ENCODE data around the gene NHEJ1. TPM values are rescaled to one million over a fixed set of nuclear protein-coding genes. Genes with fewer than 3 reads are reported as not detected.
A peak's percentile ranks its signal among the peaks of the same experiment; 100 is the strongest.

Gene NHEJ1
- total and polyA plus RNA-seq, 2 of the 13 experiments (the other 11 are each of a cell fraction or from before 2014, with no cell fraction given): 30.0 to 30.7 TPM

DNA sequence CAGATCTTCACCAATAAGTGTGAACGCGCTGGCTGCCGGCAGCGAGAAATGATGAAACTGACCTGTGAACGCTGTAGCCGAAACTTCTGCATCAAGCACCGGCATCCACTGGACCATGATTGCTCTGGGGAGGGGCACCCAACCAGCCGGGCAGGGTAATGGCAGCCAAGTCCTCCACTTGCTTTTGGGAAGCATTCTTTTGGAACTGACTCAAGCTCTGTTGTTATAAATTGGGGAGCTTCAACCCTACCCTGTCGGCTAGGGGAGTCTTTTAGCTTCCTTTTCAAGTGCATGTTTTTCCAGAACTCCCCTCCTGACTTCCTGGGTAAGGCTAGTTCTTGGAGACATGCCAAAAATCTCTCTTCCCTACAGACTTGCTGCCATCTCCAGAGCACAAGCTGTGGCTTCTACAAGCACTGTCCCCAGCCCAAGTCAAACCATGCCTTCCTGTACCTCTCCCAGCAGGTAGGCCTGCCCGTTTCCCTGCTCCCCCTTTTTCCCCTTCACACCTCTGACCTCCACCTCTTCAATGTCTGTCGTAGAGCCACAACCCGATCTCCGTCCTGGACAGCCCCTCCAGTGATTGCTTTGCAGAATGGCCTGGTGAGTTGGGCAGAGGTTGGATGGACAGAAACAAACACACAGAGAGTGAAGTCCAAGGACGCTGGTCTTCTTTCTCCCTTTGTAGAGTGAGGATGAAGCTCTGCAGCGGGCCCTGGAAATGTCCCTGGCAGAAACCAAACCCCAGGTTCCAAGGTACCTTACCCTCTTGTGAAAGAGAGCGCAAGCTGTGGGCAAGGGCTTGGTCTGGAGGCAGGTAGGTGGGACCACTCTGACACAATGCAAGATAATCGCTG is 47.5 kb upstream of the NHEJ1 start (continued):
- TF ChIP-seq ZNF674 (CRISPR knock-in tag; IDR thresholded peaks at IDR 0.05; ENCODE audit: low read depth): no peak
- TF ChIP-seq, protein P1, sequence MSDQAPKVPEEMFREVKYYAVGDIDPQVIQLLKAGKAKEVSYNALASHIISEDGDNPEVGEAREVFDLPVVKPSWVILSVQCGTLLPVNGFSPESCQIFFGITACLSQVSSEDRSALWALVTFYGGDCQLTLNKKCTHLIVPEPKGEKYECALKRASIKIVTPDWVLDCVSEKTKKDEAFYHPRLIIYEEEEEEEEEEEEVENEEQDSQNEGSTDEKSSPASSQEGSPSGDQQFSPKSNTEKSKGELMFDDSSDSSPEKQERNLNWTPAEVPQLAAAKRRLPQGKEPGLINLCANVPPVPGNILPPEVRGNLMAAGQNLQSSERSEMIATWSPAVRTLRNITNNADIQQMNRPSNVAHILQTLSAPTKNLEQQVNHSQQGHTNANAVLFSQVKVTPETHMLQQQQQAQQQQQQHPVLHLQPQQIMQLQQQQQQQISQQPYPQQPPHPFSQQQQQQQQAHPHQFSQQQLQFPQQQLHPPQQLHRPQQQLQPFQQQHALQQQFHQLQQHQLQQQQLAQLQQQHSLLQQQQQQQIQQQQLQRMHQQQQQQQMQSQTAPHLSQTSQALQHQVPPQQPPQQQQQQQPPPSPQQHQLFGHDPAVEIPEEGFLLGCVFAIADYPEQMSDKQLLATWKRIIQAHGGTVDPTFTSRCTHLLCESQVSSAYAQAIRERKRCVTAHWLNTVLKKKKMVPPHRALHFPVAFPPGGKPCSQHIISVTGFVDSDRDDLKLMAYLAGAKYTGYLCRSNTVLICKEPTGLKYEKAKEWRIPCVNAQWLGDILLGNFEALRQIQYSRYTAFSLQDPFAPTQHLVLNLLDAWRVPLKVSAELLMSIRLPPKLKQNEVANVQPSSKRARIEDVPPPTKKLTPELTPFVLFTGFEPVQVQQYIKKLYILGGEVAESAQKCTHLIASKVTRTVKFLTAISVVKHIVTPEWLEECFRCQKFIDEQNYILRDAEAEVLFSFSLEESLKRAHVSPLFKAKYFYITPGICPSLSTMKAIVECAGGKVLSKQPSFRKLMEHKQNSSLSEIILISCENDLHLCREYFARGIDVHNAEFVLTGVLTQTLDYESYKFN (CRISPR knock-in tag; conservative IDR thresholded peaks at IDR 0.05): peak; percentile 97
- no peak for TF ChIP-seq FIP1L1 (IDR thresholded peaks at IDR 0.05; ENCODE audit: borderline replicate concordance, insufficient read depth, low read depth, low read length)
- TF ChIP-seq GATAD1 (CRISPR knock-in tag; IDR thresholded peaks at IDR 0.05): peak; percentile 56; the same call in 1 of the 2 replicates
- TF ChIP-seq, protein P2, sequence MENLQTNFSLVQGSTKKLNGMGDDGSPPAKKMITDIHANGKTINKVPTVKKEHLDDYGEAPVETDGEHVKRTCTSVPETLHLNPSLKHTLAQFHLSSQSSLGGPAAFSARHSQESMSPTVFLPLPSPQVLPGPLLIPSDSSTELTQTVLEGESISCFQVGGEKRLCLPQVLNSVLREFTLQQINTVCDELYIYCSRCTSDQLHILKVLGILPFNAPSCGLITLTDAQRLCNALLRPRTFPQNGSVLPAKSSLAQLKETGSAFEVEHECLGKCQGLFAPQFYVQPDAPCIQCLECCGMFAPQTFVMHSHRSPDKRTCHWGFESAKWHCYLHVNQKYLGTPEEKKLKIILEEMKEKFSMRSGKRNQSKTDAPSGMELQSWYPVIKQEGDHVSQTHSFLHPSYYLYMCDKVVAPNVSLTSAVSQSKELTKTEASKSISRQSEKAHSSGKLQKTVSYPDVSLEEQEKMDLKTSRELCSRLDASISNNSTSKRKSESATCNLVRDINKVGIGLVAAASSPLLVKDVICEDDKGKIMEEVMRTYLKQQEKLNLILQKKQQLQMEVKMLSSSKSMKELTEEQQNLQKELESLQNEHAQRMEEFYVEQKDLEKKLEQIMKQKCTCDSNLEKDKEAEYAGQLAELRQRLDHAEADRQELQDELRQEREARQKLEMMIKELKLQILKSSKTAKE (CRISPR knock-in tag; IDR thresholded peaks at IDR 0.05; ENCODE audit: borderline replicate concordance): peak; percentile 45; the same call in 1 of the 2 replicates
- TF ChIP-seq TBX2 (CRISPR knock-in tag; IDR thresholded peaks at IDR 0.05; ENCODE audit: borderline replicate concordance): no peak; the same call in none of the 2 replicates
- no peak for TF ChIP-seq HOXA7 (CRISPR knock-in tag; IDR thresholded peaks at IDR 0.05)
- TF ChIP-seq, protein P3, sequence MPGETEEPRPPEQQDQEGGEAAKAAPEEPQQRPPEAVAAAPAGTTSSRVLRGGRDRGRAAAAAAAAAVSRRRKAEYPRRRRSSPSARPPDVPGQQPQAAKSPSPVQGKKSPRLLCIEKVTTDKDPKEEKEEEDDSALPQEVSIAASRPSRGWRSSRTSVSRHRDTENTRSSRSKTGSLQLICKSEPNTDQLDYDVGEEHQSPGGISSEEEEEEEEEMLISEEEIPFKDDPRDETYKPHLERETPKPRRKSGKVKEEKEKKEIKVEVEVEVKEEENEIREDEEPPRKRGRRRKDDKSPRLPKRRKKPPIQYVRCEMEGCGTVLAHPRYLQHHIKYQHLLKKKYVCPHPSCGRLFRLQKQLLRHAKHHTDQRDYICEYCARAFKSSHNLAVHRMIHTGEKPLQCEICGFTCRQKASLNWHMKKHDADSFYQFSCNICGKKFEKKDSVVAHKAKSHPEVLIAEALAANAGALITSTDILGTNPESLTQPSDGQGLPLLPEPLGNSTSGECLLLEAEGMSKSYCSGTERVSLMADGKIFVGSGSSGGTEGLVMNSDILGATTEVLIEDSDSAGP (CRISPR knock-in tag; IDR thresholded peaks at IDR 0.05; ENCODE audit: borderline replicate concordance): peak; percentile 58
- TF ChIP-seq SMARCE1 (IDR thresholded peaks at IDR 0.05; ENCODE audit: borderline replicate concordance): no peak
- no peak for TF ChIP-seq CCDC6 (CRISPR knock-in tag; IDR thresholded peaks at IDR 0.05)
- no peak for TF ChIP-seq ZFP36 (IDR thresholded peaks at IDR 0.05; ENCODE audit: borderline replicate concordance, low read depth, low read length, partially characterized antibody)
- TF ChIP-seq, protein P4, sequence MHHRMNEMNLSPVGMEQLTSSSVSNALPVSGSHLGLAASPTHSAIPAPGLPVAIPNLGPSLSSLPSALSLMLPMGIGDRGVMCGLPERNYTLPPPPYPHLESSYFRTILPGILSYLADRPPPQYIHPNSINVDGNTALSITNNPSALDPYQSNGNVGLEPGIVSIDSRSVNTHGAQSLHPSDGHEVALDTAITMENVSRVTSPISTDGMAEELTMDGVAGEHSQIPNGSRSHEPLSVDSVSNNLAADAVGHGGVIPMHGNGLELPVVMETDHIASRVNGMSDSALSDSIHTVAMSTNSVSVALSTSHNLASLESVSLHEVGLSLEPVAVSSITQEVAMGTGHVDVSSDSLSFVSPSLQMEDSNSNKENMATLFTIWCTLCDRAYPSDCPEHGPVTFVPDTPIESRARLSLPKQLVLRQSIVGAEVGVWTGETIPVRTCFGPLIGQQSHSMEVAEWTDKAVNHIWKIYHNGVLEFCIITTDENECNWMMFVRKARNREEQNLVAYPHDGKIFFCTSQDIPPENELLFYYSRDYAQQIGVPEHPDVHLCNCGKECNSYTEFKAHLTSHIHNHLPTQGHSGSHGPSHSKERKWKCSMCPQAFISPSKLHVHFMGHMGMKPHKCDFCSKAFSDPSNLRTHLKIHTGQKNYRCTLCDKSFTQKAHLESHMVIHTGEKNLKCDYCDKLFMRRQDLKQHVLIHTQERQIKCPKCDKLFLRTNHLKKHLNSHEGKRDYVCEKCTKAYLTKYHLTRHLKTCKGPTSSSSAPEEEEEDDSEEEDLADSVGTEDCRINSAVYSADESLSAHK (CRISPR knock-in tag; IDR thresholded peaks at IDR 0.05; ENCODE audit: borderline replicate concordance): no peak
- TF ChIP-seq GABPA (IDR thresholded peaks at IDR 0.05; ENCODE audit: low read depth, low read length): no peak
- no peak for TF ChIP-seq GABPA (CRISPR knock-in tag; IDR thresholded peaks at IDR 0.05; ENCODE audit: low read depth)
- TF ChIP-seq, protein P5, sequence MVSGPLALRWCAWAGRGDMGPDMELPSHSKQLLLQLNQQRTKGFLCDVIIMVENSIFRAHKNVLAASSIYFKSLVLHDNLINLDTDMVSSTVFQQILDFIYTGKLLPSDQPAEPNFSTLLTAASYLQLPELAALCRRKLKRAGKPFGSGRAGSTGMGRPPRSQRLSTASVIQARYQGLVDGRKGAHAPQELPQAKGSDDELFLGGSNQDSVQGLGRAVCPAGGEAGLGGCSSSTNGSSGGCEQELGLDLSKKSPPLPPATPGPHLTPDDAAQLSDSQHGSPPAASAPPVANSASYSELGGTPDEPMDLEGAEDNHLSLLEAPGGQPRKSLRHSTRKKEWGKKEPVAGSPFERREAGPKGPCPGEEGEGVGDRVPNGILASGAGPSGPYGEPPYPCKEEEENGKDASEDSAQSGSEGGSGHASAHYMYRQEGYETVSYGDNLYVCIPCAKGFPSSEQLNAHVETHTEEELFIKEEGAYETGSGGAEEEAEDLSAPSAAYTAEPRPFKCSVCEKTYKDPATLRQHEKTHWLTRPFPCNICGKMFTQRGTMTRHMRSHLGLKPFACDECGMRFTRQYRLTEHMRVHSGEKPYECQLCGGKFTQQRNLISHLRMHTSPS (CRISPR knock-in tag; IDR thresholded peaks at IDR 0.05; ENCODE audit: low read depth): peak; percentile 91
- peak; percentile 79; the same call in 1 of the 2 replicates for TF ChIP-seq HOXA5 (CRISPR knock-in tag; IDR thresholded peaks at IDR 0.05)

Data from HepG2 (cell line).